Activated CD4-positive, alpha-beta T cell treated with anti-CD3 and anti-CD28 coated beads, Interleukin-2, amount 50 U/mL, for 16 hours (primary cell): ENCODE results near the gene GPR107.

Experiments used
- DNase-seq: peaks from one replicate; pipeline ENCODE4 v3.0.0-alpha.2; 2020

Gene GPR107

GRCh38 chr9:130058887-130059286 is 5.2 kb downstream of the GPR107 start:
- no peak for DNase-seq

GRCh38 chr9:130060296-130060695 is 6.6 kb downstream of the GPR107 start:
- DNase-seq = no peak

DNA sequence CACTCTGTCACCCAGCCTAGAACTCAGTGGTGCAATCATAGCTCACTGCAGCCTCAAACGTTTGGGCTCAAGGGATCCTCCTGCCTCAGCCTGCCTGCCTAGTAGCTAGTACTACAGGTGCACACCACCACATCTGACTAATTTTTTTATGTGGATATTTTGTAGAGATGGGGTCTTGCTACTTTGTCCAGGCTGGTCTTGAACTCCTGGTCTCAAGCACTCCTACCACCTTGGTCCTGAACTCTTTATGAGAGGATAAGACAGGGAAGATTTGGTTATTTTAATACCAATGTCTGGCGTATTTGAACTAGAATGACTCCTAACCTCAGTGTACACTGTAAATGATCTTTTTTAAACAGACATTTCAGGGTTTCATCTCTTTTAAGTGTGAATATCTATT is 9.0 kb downstream of the GPR107 start:
- no peak for DNase-seq

DNA sequence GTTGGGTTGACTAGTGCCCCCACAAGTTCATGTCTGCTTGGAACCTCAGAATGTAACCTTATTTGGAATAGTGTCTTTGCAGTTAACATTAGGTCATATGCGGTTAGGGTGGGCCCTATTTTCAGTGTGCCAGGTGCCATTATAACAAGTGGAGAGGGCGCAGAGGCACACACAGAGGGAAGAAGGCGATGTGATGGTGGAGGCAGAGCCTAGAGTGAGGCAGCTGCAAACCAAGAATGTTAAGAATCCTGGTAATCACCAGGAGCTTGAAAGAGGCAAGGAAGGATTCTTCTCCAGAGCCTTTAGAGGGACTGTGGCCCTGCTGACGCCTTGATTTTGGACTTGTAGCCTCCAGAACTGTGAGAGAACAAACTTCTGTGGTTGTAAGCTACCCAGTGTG is 10.9 kb downstream of the GPR107 start:
- DNase-seq = no peak

- DNase-seq = no peak
Measured at GRCh38 chr9:130069048-130069447, 15.3 kb downstream of the GPR107 start.

- no peak for DNase-seq
Measured at GRCh38 chr9:130072515-130073235, 19.0 kb downstream of the GPR107 start.

GRCh38 chr9:130073373-130073772 is 19.7 kb downstream of the GPR107 start:
- no peak for DNase-seq

DNA sequence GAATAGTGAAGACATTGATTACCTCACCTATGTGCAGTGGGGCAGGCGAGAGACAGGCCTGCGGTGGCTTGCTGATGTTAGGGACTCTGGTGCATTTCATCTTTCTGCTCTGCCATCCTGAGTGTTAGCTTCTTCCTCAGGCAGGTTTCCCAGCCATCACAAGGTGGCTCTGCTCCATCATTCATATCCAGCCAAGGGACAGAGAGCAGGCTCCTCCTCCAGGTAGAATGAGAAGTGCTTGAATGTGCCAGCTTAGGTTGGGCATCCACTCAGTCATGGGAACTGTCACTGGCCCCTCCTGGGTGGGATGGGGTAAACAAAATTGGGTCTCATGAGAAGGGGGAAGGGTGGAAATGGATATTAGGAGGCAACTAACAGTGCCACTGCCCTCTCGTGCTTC is 24.8 kb downstream of the GPR107 start:
- DNase-seq = no peak

DNA sequence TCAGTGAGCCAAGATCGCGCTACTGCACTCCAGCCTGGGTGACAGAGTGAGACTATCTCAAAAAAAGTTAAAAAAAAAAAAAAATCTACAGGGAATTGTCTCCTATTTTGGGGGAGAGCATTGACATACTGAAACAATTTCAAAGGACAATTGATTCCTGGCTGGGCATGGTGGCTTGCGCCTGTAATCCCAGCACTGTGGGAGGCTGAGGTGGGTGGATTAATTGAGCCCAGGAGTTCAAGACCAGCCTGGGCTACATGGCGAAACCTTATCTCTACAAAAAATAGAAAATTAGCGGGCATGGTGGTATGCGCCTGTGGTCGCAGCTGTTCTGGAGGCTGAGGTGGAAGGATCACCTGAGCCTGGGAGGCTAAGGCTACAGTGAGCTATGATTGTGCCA is 30.6 kb downstream of the GPR107 start:
- no peak for DNase-seq

DNA sequence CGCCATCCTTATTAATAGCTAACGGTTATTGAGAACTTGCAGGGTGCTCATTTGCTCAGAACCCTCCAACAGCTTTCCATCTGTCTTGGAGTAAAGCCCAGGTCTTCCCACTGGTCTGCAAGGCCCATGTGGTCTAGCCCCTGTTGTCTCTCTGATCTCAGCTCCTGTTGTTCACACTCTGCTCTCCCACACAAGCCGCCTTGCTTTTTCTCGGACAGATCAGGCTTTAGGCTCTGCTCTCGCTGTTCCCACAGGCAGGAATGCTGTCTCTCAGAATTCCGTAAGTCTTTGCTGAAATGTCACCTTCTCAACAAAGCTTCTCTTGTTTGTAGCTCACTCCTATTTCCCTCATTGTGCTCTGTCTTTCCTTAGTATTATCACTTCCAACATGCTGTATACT is 34.3 kb downstream of the GPR107 start:
- no peak for DNase-seq

DNA sequence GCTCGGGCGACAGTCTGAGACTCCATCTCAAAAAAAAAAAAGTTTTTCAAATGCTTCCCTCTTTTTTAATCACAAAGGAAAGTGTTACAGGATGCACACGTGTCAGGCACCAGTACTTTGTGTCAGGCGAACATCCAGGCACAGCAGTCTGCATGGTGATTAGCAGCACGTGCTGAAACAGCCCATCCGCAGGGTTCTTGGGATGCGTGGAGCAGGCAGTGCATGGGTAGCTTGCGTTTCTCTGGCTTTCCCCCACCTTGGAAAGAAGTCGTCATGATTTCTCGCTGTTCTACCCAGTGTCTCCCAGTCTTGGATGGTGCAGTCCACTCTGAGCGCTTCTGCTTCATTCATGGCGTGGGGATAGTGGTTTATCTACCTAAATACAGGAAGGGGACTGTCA is 35.4 kb downstream of the GPR107 start:
- DNase-seq = no peak

DNA sequence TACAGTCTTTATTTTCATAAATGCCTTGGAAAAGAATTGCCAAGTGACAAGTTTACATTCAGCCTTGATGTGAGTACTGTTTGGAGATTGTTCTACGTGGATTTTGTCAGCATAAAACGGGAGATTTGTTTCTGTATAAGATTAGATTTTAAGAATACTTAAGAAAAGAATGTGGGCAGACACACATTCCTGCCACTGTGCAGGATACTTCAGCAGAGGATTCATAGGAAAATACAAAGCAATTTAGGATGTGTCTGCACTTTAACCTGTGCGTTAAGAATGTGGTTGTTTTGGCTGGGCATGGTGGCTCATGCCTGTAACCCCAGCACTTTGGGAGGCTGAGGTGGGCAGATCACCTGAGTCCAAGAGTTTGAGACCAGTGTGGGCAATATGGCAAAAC is 37.2 kb downstream of the GPR107 start:
- DNase-seq = no peak

DNA sequence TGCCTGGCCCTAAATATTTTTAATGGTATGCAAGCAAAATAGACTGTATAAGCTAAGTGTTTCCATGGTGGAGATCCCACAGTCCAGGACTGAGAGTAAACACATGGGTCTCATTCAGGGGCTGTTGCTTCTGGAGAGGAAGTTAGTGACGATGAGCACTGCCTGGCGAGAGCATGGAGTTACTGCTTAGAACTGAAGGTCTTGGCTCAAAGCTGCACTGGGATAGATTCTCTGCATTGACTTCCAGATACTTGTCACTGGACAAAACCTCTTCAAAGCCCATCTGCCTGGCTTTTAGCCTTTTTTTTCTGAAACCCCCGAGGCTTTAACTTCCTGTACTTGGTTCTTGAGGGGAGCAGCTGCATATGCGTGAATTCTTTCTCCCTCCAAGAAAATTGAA is 39.2 kb downstream of the GPR107 start:
- no peak for DNase-seq

DNA sequence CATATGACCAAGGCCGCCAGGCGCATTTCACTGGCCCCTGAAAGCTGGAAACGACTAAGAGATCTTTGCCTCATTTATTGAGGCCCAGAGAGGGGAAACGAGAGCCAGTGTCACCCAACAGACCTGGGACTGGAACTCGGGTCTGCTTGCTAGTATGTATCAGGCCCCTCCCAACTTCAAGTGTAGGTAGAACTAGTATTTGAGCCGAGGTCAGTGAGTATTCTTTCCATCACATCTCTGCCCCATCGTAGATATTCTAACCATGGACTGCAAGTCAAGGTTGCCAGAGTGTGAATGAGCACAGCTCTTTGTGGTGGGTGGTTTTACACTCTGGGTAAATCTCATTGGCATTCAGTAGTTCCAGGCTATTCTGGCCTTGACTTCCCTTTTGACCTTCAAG is 42.2 kb downstream of the GPR107 start:
- DNase-seq = no peak

DNA sequence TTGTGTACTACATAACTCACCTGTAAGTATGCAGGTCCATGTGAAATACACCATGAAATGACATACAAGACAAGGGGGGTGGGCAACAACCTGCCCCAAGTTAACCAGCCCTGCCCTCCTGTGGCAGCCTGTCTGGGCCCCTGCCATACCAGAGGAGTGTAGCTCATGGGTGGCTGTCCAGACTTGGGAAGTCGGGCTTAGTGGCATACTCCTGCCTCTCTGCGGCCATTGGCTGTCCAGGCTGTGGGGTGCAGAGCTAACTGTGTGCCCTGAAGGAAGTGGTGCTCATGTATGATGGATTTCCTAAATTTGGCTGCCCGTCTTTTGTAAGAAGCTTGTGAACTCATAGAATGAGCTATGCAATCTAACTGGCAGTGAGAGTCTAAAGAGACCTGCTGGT is 47.0 kb downstream of the GPR107 start:
- DNase-seq = no peak

- DNase-seq = no peak
Measured at GRCh38 chr9:130101915-130102314, 48.2 kb downstream of the GPR107 start.

- DNase-seq = no peak
Measured at GRCh38 chr9:130104491-130105193, 50.9 kb downstream of the GPR107 start.

DNA sequence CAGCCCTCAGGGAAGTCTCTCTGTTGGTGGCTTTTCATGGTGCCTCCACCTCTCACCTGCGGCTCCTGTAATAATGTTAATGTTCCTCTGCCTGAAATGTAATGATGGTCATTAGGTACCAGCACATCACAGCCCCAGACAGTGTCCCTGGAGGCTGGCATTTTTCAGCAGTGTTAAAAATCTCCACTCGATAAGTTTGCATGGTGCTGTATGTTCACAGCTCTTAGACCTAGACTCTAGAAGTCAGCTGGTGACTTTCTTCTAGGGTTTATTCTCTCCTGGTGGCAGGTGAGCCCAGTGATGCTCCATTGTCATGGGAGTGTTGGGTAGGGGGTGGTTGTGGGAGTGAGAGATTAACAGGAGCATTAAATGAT is 53.1 kb downstream of the GPR107 start:
- DNase-seq = no peak

- peak; percentile 87 for DNase-seq
Measured at GRCh38 chr9:130107234-130107861, 53.6 kb downstream of the GPR107 start.

DNA sequence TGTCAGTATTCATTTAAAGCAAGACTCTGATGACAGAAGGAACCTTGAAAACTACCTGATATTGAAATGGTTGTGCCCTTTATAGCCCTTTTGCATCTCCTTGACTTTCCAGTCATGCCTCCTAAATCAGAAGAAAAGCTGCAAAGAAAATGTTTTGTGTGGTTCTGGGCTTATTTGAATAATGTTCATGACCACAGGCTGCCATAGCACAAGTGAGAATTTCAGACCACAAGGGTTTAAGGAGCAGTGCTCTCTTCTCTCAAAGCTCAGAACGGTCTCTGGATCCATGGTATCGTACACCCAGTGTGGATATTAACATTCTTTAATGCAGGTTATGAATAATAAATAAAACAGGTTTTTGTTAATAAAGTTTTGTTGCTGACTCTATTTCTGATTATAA is 54.2 kb downstream of the GPR107 start:
- peak; percentile 21 for DNase-seq

DNA sequence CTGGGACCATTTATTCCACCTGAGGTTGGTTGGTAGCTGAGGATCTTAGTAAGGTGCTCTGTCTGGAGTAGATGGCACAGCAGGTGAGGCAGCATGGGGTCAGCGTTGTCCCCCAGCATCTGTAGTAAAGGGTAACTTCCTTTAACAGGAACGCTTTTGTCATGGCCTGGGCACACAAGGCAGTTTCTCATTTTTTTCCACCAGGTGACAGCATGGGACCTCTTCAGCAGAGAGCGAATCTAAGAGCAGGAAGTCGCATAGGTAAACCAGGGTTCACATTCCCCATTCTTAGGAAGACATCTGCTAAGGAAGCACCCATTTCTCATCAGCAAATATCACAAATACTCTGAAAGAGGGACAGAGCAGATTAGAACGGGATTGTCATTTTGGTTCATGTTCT is 56.5 kb downstream of the GPR107 start:
- DNase-seq = no peak

DNA sequence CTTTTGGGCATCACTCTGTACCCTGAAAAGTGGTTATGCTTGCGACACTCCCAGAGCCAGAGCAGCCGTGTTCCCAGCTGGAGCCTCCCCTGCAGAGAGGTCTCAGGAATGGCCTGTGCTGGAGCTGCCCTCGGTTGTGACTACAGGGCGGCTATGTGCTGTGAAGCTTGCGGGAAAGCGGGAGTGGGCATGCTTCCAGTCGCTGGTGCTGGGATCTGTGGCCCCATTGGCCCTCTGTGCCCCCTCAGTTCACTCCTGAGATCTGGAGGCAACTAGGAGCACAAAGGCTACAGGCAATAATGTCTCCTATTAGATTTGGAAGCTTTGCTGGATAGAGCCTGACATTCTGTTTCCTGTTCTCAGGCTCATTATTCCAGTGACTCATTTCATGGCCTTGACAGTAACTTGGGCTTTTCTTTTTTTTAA is 56.9 kb downstream of the GPR107 start:
- DNase-seq = no peak

DNA sequence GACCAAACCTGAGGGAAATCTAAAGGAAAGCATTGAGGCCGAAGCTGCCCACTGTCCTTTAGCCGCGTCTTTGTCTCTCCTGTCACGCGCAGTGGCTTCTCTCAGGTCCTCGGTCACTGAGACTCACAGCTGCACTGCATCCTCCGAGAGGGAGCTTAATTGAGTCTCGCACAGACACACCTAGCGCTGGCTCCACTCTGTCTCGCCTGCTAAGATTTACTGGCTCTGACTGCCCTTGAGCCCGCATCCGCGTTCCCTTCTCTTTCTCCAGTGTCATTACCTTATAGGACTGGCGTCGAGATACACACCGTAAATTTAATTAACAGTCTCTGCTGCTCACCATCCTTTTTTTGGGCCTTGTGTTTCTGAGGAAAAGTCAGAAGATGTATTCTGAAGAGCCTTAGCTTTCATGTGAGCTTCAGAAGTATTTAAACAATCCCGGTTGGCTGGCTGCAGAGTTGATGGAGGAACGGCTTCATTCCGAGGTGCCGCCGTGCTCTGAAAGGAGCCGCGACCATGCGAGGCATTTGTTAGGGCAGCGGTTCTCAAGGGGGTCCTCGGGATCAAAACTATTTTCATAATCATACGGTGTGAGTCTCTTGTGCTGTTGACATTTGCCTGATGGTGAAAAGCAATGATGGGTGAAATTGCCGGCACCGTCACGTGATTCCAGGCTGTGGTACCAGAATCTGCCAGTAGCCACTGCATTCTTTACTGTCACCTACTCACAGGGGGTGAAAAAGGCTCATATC is 58.3 kb downstream of the GPR107 start:
- no peak for DNase-seq
